ENCODE data around the gene PCDH1.

DNA sequence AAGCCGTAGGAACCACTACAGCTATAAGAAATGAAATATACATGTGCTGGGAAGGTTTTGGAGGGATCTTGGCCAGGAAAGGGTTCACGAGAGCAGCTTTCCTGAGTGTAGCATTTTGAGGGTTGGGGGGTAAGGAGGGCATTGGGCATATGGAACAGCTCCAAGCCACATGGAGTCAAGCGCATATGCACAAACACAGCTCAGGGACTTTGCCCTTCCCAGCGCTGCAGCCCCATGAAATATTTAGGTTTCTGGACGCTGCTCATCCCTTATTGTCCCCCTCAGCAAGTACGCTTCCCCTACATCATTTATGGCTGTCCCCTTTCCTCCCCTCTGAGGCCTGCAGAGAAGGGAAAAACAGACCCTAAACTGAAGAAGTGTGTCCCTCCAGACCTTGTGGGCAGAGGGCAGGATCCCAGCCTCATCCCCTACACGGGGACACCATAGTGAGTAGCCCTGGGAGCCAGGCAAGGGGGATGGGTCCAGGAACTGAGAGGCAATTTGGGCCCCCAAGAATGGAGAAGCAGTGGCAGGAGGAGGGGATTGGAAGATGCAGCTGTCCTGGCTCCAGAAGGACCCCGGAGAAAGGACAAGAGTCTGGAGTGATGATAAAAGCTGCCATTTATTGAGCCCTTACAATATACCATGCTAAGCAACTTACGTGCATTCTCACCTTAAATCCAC, 33.7 kb downstream of the PCDH1 start:
- TF ChIP-seq, protein P1, sequence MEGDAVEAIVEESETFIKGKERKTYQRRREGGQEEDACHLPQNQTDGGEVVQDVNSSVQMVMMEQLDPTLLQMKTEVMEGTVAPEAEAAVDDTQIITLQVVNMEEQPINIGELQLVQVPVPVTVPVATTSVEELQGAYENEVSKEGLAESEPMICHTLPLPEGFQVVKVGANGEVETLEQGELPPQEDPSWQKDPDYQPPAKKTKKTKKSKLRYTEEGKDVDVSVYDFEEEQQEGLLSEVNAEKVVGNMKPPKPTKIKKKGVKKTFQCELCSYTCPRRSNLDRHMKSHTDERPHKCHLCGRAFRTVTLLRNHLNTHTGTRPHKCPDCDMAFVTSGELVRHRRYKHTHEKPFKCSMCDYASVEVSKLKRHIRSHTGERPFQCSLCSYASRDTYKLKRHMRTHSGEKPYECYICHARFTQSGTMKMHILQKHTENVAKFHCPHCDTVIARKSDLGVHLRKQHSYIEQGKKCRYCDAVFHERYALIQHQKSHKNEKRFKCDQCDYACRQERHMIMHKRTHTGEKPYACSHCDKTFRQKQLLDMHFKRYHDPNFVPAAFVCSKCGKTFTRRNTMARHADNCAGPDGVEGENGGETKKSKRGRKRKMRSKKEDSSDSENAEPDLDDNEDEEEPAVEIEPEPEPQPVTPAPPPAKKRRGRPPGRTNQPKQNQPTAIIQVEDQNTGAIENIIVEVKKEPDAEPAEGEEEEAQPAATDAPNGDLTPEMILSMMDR (IDR thresholded peaks at IDR 0.05; ENCODE audit: extremely low read depth in 1 of 2, insufficient read depth in 1 of 2, low read depth in 1 of 2, low read length in 2 of 2), result no peak
- no peak for TF ChIP-seq POLR2A (IDR thresholded peaks at IDR 0.05; ENCODE audit: low read depth, low read length)
- no peak for TF ChIP-seq POLR2AphosphoS5 (IDR thresholded peaks at IDR 0.05; ENCODE audit: insufficient read depth, low read depth, low read length)
- no peak for TF ChIP-seq FOS (IDR thresholded peaks at IDR 0.05; ENCODE audit: borderline replicate concordance, insufficient read depth, low read length)
